Calu3 (cell line): ENCODE results near the gene TRIM17. TPM values are rescaled to one million over a fixed set of nuclear protein-coding genes. Genes with fewer than 3 reads are reported as not detected.

Experiments
- BruUV-seq: library from RNA; stranded (reverse); fragments of 400-500 nt; replicated peaks from 2 replicates; lab custom pipeline; 2021; lab: Mats Ljungman, UMichigan
- CTCF ChIA-PET: fragments of 300-600 bp; sonication (Branson Sonifier 250); formaldehyde crosslinking; loops from one replicate; lab custom pipeline; 2022; ENCODE audit warnings: antibody characterized with exemption; lab: Charles Lee
- DNase-seq: peaks from one replicate; pipeline ENCODE4 v3.0.0; 2022
- H3K27ac Mint-ChIP-seq: one replicate; pipeline ENCODE4 v1.8.0; 2022; ENCODE audit warnings: mixed read lengths; ENCODE audit not compliant: unreplicated experiment
- H3K27me3 Mint-ChIP-seq: one replicate; pipeline ENCODE4 v1.8.0; 2022; ENCODE audit warnings: mixed read lengths; ENCODE audit not compliant: unreplicated experiment
- H3K36me3 Mint-ChIP-seq: one replicate; pipeline ENCODE4 v1.8.0; 2022; ENCODE audit warnings: mild to moderate bottlenecking, moderate library complexity, mixed read lengths; ENCODE audit not compliant: insufficient read depth, unreplicated experiment
- H3K4me1 Mint-ChIP-seq: one replicate; pipeline ENCODE4 v1.8.0; 2022; ENCODE audit warnings: mild to moderate bottlenecking, low read depth, mixed read lengths; ENCODE audit not compliant: unreplicated experiment
- H3K4me3 Mint-ChIP-seq: one replicate; pipeline ENCODE4 v1.8.0; 2022; ENCODE audit warnings: mild to moderate bottlenecking, low read depth, moderate library complexity, mixed read lengths; ENCODE audit not compliant: unreplicated experiment
- H3K9me3 Mint-ChIP-seq: one replicate; pipeline ENCODE4 v1.8.0; 2022; ENCODE audit warnings: low read depth, mixed read lengths; ENCODE audit not compliant: unreplicated experiment
- CTCF ChIP-seq: fragments of 200-600 bp; IDR thresholded peaks from one replicate; pipeline ENCODE4 v1.8.0; 2022; ENCODE audit warnings: antibody characterized with exemption; ENCODE audit not compliant: unreplicated experiment
- intact Hi-C: fragments of 100-400 bp; cut with micrococcal nuclease; formaldehyde crosslinking; loops from one replicate; pipeline ENCODE4 v1.10.0; 2022; ENCODE audit not compliant: unreplicated experiment
- total RNA-seq: library from RNA; stranded (reverse); gene quantifications from 2 replicates; pipeline ENCODE4 v1.2.3, GENCODE V29; 2022

TRIM17 gene
- total RNA-seq, 1 experiment from 2014 or later = 3.8 TPM

GRCh38 chr1:228408041-228408868 lies 8.4 kb downstream of the TRIM17 start:
- TSS peak; percentile 32 for BruUV-seq
- DNase-seq = no peak
- Mint-ChIP-seq H3K4me3 (peak overlapping the region; percentile 81), H3K27ac (no peak overlapping the region), H3K36me3 (peaks cover 55% of the 10 kb centered on the region), H3K27me3 (no peaks in the 10 kb centered on the region), H3K9me3 (no peaks in the 10 kb centered on the region), H3K4me1 (peaks cover 47% of the 10 kb centered on the region)
- intact Hi-C loops = no loop called here
- CTCF ChIA-PET = no interaction called here
- no peak for TF ChIP-seq CTCF

- Mint-ChIP-seq H3K27ac (peak overlapping the region; percentile 74), H3K9me3 (no peaks in the 10 kb centered on the region), H3K36me3 (peaks cover 59% of the 10 kb centered on the region), H3K4me3 (peak overlapping the region; percentile 81), H3K4me1 (peaks cover 51% of the 10 kb centered on the region), H3K27me3 (no peaks in the 10 kb centered on the region)
- intact Hi-C loops = no loop called here
- TF ChIP-seq CTCF = no peak
- DNase-seq = no peak
- CTCF ChIA-PET = interaction anchor here (0.6 to 1.4 kb wide), 15 partner anchors 8 to 1155 kb away, joined by 3 to 9 read pairs (median 4); a partner anchor contains a TSS
- no TSS peak for BruUV-seq
Observed at GRCh38 chr1:228407106-228408040, 9.3 kb downstream of the TRIM17 start.

- no TSS peak for BruUV-seq
- no peak for DNase-seq
- CTCF ChIA-PET = interaction anchor here (1.3 to 2.1 kb wide), 3 partner anchors 9 to 192 kb away, joined by 3 to 8 read pairs (median 7); no protein-coding TSS in a partner anchor
- TF ChIP-seq CTCF = no peak
- Mint-ChIP-seq H3K27me3 (no peaks in the 10 kb centered on the region), H3K4me1 (peaks cover 52% of the 10 kb centered on the region), H3K4me3 (peak overlapping the region; percentile 81), H3K36me3 (peaks cover 72% of the 10 kb centered on the region), H3K27ac (peak overlapping the region; percentile 74), H3K9me3 (no peaks in the 10 kb centered on the region)
- intact Hi-C loops = no loop called here
Observed at GRCh38 chr1:228405979-228406228, 10.8 kb downstream of the TRIM17 start.

GRCh38 chr1:228405200-228405978 lies 11.3 kb downstream of the TRIM17 start:
- TF ChIP-seq CTCF = no peak

More at GRCh38 chr1:228405200-228405978, 11.3 kb downstream of the TRIM17 start:
- Mint-ChIP-seq H3K36me3 (peaks cover 76% of the 10 kb centered on the region), H3K4me1 (peaks cover 50% of the 10 kb centered on the region), H3K27ac (peak overlapping the region; percentile 74), H3K9me3 (no peaks in the 10 kb centered on the region), H3K4me3 (peak overlapping the region; percentile 81), H3K27me3 (no peaks in the 10 kb centered on the region)
- BruUV-seq = no TSS peak
- no peak for DNase-seq
- CTCF ChIA-PET = interaction anchor here (2.1 kb wide), 1 partner anchor 12 kb away, joined by 7 read pairs; no protein-coding TSS in a partner anchor
- intact Hi-C loops = no loop called here
